ENCODE data around the gene GPATCH2.
"Not testable (repeated sequence)": the region's sequence is repeated elsewhere in the genome, so short reads cannot be mapped to it uniquely, and the experiment has no call there.

GPATCH2 gene

DNA sequence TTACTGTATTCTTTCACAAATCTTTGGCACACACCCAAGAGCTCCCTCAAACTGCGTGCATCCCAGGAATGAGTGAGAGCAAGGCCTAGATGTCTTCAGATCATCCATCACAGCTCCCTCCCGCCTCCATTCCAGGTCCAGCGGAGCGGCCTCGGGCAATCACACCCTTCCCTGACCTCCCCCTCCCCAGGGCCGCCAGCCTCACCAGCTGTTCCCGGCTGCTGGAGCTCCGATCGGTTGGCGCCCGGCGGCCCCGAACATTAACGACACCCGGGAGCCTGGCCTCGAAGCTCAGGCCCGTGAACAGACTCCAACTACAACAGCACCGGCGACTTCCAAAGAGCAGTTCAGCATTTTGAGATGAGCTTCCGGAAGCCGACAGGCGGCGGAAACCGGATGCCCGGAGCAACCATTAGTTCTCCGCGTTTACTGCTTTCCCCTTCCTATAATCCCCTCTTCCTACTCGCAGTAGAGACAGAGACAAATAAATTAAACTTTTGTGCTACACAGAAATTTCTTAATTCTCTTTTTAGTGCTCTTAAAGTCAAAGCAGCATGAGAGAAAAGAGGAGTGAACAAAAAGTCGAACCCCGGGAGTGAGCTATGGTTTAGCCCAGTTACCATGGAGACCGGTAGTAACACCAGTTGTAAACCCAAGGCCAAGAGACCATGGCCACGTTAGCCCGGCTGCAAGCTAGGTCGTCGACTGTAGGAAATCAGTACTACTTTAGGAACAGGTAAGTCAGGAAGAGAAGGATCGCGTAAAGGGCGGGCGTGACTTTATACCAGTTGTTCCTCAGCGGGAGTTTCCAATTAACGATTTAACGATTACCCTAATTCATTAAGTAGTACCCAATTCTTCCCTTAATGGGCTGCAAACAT, at the start of gene GPATCH2, which contains the start of gene SPATA17:
GPATCH2 (minus strand) TSS at position 380 of the 881 bp plus-strand sequence; CDS start at position 261, 119 bp downstream.
SPATA17 (plus strand) TSS at position 634 of the 881 bp plus-strand sequence; CDS start at position 669, 35 bp downstream.
- peak; percentile 92 for DNase-seq (ENCODE audit: low read depth)

DNA sequence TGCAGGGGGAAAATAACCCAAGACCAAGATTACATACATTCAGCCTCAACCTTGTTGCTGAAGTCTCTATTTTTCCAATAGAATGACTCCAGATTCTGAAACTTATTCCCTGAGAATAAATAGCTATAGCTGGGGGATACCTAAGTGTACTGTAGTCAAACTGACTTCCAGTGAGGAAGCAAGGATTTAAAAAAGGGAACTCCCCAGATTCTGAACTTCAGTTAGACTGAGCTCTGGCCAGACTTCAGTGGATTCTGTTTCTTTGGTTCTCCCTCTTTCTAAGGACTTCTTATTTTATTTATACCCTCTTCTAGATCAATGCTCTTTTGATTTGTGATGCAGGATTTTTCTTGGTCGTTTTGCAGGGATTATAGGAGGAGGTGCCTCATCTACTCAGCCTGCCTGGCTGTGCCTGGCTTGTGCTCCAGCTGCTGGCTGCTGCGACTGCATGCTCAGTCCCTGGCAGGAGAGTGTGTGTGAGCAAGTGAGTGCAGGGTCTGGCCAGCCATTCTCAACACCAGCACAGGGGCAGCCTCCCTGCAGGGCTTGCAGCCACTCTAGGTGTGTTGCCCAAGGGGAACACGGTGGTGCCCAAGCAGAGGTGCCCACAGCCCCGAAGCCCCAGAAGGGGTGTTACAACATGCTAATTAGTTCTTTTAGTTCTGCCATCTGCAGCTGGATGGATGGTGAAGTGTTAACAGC, 43.3 kb upstream of the GPATCH2 start:
- no peak for DNase-seq (ENCODE audit: low read depth)

DNA sequence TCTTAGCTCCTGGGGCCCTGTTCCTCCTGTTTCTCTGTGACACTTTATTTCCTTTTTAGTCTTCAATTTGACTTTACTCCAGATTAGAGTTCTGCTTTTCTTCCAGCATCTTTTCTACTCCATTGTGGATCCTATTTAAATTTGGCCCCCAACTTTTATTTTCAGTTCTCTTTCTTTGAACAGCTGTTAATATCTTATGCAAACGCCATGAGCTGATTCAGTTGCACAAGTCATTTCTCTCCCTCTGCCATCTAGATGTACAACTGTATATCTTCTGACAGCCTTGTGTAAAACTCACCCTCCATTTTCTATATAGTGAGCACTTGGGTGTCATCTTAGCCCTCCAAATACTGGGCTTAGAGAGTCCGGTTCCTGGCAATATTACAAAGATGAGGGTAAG, 42.5 kb upstream of the GPATCH2 start:
- DNase-seq (ENCODE audit: low read depth), result no peak

DNA sequence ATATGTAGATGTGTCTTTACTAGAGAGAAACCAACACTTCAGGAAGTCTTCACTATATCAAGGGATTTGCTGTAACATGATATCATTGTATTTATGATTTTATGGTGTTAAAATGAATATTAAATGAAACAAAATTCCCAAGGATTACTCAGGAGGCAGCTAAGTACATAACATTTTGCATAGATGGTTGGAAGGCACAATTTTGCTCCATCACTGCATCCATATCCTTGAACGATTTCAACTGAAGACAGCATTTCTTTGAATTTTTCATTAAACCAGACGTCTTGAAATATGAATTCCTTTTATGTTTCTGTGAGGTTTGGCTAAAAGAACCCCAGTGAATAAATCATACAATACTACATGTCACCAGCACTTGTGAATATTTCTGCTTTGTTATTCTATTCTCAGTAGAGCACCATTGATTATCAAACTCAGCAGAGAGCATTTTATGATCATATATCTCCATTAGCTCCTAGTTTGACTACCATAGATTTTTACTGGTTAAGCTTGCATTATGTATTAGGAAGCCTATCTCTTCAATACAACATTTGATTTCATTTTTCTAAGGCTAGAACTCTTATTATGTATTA, 37.6 kb upstream of the GPATCH2 start:
- DNase-seq (ENCODE audit: low read depth), result no peak

DNA sequence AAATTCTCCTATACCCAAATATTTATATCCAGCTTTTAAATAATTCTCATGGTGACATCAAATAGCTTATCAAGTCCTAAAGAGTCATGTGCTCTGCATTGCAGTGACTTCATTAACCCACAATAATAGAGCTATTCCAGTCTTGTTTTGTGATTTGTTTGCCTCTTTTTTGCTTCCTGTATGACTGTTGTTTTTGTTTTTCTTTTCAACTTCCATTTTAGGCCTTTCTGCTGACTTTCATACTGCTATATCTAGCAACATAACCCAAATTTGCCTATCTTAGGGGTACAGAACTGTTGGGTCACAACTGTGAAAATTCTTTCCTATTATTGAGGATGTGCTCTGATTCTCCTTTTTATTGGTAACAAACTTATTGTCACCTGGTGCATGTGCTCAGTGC, 30.5 kb upstream of the GPATCH2 start:
- peak; percentile 3 for DNase-seq (ENCODE audit: low read depth)

DNA sequence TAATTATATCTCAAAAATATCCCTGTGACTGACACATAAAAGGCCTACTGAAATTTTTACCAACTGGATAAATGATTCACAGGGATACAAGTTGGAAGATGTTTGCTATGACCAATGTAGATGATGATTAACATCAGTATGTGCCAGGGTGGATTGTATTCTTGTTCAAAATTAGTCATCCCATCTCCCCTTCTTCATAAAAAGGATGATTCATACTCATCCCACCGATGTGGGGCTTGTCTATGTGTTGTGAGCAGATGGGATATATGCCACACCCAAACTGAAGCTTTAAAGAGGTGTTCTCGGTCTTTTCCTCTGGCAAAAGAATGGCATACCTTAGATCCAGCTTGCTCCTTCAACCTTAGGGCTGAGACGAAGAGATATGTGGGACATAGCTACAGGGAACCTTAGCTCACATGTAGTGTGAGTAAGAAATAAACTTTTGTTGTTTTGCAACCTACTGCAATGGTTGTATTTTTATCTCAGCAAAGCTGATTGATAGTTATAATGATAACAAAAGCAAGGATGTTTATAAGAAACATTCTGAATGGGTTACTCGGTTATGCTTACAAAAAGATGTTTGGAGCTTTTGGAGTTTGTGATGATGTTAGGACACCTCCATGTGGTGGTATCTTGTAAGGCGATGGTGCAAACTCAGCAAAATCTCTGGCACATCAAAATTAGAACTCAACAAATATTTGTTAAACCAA, 29.6 kb upstream of the GPATCH2 start:
- peak; percentile 97 for DNase-seq (ENCODE audit: low read depth)

DNA sequence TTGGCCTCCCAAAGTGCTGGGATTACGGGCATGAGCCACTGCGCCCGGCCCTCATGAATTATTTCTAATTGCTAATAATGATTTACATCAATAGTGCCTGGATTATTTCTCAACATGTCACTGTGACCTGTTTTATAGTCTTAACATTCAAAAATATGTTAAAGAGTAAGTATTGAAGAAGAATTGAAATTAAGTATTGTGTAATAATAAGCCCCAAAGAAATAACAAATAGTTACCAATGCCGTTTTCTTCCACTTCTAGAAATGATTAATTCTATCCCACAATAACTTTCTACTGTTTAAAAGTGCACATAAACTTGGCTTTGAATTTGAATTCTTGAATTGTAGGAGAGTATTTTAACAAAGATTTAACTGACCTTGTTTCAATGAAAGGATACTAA, 19.8 kb upstream of the GPATCH2 start:
- DNase-seq (ENCODE audit: low read depth), result no peak

DNA sequence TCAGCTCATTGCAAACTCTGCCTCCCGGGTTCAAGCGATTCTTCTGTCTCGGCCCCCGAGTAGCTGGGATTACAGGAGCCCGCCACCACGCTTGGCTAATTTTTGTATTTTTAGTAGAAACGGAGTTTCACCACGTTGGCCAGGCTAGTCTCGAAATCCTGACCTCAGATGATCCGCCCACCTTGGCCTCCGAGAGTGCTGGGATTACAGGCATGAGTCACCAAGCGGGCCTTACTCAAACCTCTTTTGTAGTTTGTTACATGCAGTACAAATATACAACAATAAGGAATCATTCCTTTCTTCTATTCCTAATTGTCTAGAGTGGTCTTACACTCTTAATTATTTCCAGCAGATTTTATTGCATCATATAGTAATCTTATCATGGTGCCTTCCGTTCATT, 16.9 kb upstream of the GPATCH2 start:
- peak; percentile 10 for DNase-seq (ENCODE audit: low read depth)

DNA sequence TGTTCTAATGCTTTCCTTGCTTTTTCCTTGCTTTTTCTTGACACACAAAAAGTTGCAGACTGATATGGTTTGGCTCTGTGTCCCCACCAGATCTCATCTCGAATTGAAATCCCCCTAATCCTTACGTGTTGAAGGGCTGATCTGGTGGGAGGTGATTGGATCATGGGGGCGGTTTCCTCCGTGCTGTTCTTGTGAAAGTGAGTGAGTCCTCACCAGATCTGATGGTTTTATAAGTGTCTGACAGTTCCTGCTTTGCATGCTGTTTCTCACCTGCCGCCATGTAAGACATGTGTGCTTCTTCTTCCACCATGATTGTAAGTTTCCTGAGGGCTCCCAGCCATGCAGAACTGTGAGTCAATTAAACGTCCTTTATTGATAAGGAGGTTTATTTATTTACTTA, 11.6 kb upstream of the GPATCH2 start:
- DNase-seq (ENCODE audit: low read depth), result no peak

DNA sequence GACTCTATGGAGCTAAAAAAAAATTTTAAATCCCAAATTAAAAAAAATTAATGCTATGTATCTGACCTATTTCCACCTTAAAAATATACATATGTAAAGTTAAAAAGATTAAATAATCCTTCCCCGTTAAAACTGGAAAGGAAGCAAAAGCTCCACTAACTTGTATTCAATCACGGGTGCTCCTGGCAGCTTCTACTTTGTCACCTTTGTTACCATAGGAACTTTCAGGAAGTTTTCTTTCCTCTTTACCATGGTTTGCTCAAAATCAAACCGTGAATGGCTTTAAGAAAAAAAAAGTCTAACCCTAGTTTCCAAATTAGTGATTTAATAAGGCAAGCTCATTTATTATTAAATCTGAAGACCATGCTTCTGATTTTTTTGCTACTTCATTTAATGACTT, 3.5 kb downstream of the GPATCH2 start:
- no peak for DNase-seq (ENCODE audit: low read depth)

DNA sequence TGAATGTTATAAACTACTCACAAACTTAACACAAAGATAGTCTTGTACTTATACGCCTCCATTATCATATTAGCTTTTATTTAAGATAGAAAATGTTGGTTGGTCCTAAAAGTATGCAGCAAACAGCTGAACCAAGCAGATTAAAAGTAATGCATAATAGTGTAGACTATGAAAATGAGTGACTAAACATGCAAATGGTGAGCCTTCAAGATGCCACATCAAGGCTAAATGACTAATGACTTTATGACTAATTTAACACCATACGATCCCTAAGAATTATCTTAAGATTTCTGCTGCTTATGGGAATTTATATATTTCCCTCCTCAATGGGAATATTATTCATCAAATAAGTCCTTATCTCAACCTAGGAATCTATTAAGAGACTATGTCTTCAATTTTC, 4.6 kb downstream of the GPATCH2 start:
- DNase-seq (ENCODE audit: low read depth), result peak; percentile 14

DNA sequence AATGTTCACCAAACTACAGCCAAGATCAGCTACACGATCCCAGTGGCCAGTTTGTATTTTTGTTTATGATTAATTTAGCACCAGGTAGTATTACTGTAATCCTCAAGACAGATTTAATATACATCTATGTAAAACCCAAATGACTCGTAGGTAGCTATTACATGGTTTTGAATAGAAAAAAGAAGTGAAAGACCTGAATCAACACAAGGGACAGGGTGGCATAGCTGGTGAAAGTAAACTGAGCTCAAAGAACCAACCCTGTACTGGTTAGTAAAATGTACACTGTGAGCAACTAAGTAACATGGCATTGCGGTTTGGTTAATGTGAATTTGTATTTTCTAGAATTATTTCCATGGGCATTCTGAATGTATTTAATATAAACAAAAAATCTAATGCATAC, 8.8 kb downstream of the GPATCH2 start:
- DNase-seq (ENCODE audit: low read depth), result no peak

DNA sequence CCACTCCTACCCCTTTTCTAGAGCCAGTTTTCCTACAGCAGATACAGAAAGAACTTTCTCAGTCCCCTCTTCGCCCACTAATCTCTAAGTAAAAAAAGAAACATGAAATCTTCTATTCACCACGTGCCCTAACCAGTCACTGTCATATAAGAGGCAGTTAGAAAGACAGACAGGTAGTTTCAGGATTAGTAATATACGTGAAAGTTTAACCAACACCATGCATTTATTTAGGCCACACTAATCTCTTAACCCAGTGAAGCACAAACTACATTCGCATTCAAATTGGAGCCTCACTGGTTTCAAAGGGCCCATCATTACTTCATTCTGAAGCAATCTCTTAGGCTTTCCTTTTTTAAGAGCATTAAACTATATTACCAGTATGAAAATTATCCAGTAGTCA, 10.1 kb downstream of the GPATCH2 start:
- DNase-seq (ENCODE audit: low read depth), result no peak

DNA sequence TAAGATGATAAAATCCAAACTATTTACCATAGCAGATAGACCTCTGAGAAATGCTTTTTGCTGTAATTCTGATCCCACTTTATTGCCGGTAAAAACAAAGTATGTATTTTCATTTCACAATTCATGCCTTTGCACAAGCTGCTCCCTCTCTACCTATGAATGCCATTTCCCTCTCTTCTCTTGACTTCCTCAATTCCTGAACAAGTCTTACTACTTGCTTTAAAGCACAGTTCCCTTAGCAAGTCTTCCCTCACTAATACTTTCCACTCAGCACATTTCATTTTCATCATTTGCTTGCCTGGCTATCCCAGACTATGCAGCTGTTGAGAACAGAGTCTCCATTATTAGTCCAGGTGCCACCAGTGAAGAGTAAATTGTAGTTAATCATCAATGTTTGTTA, 13.8 kb downstream of the GPATCH2 start:
- DNase-seq (ENCODE audit: low read depth), result no peak

DNA sequence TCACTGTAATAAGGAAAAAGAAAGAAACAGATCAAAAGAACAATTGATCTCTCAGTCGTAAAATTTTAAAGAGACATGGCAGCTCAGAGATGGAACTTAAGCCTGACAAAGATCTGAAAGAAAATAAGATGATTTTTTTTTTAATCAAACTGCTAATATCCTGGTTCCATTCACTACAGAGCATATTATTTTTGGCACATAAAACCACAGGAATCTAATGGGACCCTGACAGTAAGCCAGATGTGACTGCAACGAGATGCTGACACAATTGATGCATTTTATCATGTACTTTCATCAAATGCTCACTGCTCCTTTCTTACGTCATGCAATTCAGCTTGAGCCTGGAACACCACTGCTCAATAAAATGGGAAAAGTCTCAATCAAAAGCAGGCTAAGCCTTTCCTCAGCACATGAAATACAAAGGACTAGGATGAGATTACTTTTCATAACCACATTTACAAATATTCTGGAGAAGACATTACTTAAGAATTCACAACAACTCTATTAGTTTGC, 16.6 kb downstream of the GPATCH2 start:
- no peak for DNase-seq (ENCODE audit: low read depth)

DNA sequence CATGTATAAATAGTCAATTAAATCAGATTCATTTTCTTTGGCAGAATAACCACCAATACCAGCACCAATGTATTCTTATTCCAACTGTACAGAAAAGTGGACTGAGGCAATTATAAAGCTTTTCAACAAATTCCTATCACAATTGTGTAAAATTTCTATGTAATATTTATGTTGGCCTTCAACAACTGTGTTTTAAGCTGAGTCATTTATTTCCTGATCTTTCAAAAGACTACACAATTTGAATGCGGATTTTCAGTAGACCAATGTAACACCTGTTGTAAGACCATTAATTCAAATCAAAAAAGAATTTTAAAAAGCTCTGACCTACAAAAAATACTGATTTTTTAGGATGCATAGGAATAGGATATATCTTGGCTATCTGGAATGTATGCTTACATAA, 25.5 kb downstream of the GPATCH2 start:
- DNase-seq (ENCODE audit: low read depth), result no peak

DNA sequence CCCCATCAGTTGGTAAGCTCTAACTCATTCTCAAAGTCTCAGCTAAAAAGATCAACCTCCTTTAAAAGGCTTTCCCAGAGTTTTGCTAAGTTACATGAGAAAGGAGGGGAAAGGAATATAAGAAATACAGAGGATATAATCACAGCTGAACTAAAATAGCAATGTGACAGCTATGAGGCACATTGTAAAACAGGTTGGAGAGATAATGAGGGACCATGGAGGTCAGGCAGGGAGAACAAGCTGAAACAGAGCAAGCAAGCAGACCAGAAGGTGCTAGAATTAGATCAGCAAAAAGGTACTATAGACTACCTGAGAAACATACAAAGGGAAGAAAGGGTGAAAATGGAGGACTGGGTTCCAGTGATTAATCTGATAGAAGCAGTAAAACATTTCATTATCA, 28.5 kb downstream of the GPATCH2 start:
- DNase-seq (ENCODE audit: low read depth), result no peak

DNA sequence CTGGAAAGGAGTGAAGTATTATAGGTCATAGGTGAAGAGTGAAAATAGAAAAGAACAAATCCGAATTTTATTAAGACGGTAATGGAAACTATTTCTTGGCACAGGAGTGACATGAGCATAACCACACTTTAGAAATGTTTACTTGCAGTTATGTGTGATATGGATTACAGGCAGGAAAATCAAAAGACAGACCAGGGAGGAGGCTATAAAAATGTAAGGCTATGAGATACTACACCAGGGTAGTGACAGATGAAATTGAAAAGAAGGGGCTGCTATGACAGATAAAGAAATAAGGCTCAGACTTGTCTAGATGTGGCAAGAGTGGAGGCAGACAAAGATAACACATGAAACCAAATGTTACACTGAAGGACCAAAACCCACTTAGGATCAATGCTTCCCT, 31.7 kb downstream of the GPATCH2 start:
- no peak for DNase-seq (ENCODE audit: low read depth)

DNA sequence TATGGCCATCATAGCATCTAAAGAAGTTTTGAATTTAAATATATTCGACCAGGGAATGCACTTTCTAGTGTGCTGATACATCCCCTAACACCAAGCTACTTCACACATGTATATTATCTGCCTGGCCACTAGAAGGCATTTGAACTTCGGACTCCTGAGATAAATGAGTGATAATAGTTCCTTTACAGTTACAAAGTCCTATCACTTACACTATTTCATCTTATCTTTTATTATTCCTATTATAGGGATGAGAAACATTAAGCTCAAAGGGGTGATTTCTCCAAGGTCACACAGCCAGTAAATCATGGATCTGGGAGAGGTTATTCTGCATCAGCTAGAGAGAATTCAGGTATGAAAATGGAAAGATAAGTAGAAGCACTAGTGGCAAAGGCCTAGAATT, 40.3 kb downstream of the GPATCH2 start:
- DNase-seq (ENCODE audit: low read depth), result no peak

DNA sequence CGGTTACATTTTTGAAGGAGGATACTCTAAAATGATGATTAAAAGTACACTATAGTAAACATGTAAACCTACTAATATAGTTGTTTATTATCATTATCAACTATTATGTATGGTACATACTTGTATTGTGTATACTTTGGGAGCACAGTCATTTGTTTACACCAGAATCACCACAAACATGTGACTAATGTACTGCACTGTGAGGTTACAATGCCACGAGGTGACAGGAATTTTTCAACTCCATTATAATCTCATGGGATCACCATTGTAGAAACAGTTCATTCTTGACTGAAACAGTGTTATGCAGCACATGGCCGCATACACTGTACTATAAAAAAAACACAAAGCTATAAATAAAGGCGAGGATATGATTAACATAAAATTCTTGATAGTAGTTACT, 44.3 kb downstream of the GPATCH2 start:
- peak; percentile 65 for DNase-seq (ENCODE audit: low read depth)

DNA sequence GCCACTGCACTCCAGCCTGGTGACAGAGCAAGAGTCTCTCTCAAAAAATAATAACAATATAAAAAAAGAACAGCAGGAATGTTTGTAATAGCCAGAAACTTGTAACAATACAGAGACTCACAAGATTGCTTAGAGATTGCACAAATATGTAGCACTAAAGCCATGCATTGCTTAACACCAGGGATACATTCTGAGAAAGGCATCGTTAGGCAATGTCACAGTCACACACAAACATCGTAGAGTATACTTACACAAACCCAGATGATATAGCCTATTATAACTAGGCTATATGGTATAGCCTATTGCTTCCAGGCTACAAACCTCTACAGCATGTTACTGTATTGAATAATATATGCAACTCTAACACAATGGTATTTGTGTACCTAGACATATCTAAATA, 45.3 kb downstream of the GPATCH2 start:
- no peak for DNase-seq (ENCODE audit: low read depth)

DNA sequence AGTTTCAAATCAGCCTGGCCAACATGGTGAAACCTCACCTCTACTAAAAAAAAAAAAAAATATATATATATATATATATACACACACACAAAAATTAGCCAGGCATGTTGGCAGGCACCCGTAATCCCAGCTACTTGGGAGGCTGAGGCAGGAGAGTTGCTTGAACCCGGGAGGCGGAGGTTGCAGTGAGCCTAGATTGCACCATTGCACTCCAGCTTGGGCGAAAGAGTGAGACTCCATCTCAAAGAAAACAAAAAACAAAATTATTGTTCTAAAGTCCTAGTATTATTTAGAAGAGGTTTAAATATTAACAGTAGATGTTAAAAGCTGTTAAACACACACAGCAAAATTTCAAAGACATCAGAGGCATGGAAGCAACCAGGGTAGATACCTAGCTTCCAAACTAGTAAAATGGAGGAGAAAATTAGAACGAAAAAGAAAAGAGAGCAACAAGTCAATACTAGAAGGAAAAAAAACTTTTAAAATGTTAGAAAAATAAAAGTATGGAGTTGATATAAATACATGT, 46.5 kb downstream of the GPATCH2 start:
- not testable (repeated sequence) for DNase-seq (ENCODE audit: low read depth)

All from ELR (cell line).